ENCODE data around the gene PNKD.

GRCh38 chr2:218317303-218317630 lies 46.9 kb downstream of the PNKD start:
- no peak for TF ChIP-seq CTCF (IDR thresholded peaks at IDR 0.05)
- TF ChIP-seq POLR2A (IDR thresholded peaks at IDR 0.05), result no peak
- TF ChIP-seq POLR2AphosphoS5 (IDR thresholded peaks at IDR 0.05), result no peak
